Bronchial epithelial cell (primary cell): ENCODE data around the gene NAA35. TPM values are rescaled to one million over a fixed set of nuclear protein-coding genes. Genes with fewer than 3 reads are reported as not detected.

ENCODE experiments used
- DNase-seq: peaks from one replicate; pipeline ENCODE4 v3.0.0-alpha.2; 2010; ENCODE audit warnings: low read depth
- FAIRE-seq: peaks from 2 replicates; lab custom pipeline; 2011; peaks lifted over from hg19 to GRCh38; lab: Jason Lieb, UNC
- H3K27me3 ChIP-seq: 2 replicates; pipeline ENCODE4 v1.5.1; 2011; ENCODE audit warnings: low read length; ENCODE audit not compliant: control insufficient read depth, insufficient read depth
- H3K36me3 ChIP-seq: 2 replicates; pipeline ENCODE4 v1.5.1; 2011; ENCODE audit warnings: low read length; ENCODE audit not compliant: control insufficient read depth, insufficient read depth
- H3K4me3 ChIP-seq: 2 replicates; pipeline ENCODE4 v1.5.1; 2011; ENCODE audit warnings: mild to moderate bottlenecking, low read depth, low read length, control low read depth
- CTCF ChIP-seq: IDR thresholded peaks from 2 replicates; pipeline ENCODE4 v1.5.1; 2011; ENCODE audit warnings: mild to moderate bottlenecking, moderate library complexity, low read length, control low read depth, inconsistent platforms; ENCODE audit not compliant: insufficient read depth, severe bottlenecking
- total RNA-seq: library from RNA; depleted of rRNA; stranded (reverse); fragments of >200 nt; gene quantifications from 2 replicates; pipeline ENCODE4 v1.2.1, GENCODE V29; 2014

The NAA35 gene
- total RNA-seq, 1 donor from 2014 or later: 26.3 TPM

DNA sequence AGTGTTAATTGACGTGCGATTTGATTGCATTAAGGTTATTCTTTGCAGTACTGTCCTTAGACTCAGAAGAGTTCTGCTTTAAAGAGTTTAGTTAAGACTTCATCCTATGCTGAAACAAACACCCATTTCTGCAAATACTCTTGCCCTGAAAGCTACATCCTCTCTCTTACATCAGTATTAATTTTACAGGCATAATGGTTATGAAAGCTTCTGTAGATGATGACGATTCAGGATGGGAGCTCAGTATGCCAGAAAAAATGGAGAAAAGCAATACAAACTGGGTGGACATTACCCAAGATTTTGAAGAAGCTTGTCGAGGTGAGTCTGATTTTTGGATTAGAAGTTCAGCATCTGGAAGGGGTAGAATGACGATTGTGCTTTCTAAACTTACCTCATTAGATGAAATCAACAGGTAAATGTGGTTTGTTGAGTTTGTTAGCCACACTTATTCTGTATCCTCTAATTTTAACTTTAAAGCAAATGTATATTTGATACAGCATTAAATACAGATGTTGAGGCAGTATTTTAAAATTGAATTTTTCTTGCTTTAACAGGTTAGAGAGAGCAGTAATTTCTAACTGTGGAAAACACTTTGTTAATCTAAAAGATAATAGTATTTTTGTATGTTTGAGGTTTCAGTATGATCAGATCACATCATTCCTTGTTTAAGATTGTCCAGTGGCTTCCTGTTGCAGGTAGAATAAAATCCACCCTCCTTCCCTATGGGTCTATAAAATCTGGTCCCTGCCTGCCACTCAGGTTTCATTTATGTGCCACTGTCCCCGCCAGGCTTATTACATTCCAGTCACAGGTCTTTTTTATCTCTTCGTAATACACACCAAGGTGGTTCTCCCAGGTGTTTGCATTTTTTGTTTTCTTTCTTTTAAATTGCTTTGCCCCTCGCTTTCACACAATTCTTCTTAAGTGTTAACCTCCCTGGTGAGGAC is 1.3 kb downstream of the NAA35 start:
- peaks cover 5% of the 10 kb centered on the region for H3K36me3 ChIP-seq
- FAIRE-seq: no peak
- no peak for DNase-seq
- peak overlapping the region; percentile 97 for H3K4me3 ChIP-seq
- no peaks in the 10 kb centered on the region for H3K27me3 ChIP-seq
- TF ChIP-seq CTCF: no peak

GRCh38 chr9:85942913-85943709 is 2.2 kb downstream of the NAA35 start:
- peaks cover 5% of the 10 kb centered on the region for H3K36me3 ChIP-seq
- FAIRE-seq (no peak), DNase-seq (no peak)
- TF ChIP-seq CTCF: no peak
- no peaks in the 10 kb centered on the region for H3K27me3 ChIP-seq
- no peak overlapping the region for H3K4me3 ChIP-seq

DNA sequence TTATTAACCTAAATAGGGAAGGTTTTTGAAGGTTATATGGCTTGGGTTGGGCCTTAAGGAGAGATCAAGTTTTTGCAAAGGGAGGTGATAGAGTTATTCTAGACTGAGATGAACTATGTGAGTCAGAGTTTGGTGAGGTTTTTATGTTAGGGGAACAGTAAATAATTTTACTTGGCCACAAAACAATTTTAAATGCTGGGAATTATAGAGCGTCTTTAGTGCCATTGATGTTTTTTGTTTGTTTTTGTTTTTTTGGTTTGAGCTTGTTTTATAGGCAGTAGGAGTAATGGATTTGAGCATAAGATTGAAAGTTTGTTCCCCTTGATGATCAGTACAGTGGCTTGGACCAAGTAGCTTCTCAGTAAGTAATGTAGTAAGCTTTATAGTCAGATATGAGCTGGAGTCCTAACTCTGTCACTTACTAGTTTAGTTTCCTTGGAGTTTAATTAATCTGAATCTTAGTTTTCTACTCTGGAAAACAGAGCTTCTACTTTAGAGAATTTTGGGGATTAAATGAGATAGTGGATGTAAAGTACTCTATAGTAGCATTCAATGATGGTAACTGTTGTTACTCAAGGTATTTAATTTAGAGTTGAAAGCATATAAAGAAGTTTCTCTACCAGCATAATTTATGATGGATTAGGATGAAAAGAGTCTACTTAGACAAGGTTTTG is 2.9 kb downstream of the NAA35 start:
- DNase-seq: no peak
- no peak for TF ChIP-seq CTCF
- Histone ChIP-seq H3K4me3 (no peak overlapping the region), H3K27me3 (no peaks in the 10 kb centered on the region), H3K36me3 (peaks cover 5% of the 10 kb centered on the region)
- no peak for FAIRE-seq

DNA sequence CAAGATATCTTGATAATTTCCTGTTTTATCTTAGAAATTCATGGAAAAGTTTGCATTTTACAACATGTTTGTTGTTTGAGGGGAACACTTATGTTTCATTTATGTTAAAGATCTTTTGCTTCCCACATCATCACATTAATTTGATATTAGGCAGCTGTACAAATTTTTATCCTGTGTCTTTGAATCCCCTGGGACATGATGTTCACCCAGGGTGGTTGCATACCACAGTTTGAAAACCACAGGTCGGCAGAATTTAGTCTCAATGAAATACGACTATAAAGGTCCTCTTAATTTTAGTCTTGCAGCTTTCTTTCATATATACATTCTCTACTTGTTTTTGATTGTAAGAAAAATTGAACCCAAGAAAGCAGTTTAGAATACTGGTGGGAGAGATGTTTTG is 3.7 kb downstream of the NAA35 start:
- no peak for TF ChIP-seq CTCF
- FAIRE-seq: no peak
- H3K36me3 ChIP-seq: peaks cover 5% of the 10 kb centered on the region
- no peaks in the 10 kb centered on the region for H3K27me3 ChIP-seq
- no peak overlapping the region for H3K4me3 ChIP-seq
- DNase-seq: no peak

DNA sequence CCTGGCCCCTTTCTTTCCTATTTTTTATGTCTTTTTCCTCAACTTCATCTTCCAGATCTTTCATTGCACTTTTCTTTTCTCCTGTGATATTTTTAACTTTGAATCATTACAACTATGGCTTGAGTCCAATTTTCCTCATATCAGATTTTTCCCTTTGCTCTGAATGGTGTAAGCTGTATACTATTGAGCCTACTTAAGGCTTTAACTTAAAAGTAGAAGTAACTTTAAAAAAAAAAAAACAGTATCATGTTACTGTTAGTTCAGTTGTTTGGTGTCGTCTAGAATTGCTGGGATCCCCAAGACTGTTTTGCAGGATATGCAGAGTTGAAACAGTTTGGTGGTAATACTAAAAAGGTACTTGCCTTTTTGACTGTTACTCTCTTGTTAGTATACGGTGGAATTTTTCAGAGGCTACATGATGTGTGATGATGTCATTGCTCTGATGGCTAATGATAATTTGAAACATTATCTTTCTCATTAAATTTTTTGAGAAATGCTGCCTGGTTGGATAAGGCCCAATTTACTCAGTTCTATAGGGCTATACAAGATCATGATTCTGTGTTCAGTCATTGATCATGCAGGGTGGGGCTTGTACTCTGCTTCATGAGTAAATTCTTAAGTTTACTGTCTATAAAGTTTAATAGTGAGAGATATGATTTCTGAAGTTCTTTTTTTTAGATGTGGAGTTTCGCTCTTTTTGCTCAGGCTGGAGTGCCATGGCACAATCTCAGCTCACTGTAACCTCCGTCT is 8.8 kb downstream of the NAA35 start:
- TF ChIP-seq CTCF: no peak
- Histone ChIP-seq H3K36me3 (peaks cover 3% of the 10 kb centered on the region), H3K4me3 (no peak overlapping the region), H3K27me3 (no peaks in the 10 kb centered on the region)
- FAIRE-seq (no peak), DNase-seq (no peak)
